Measurements from ENCODE around the gene PTPRR.
A peak's percentile ranks its signal among the peaks of the same experiment; 100 is the strongest.

PTPRR gene

DNA sequence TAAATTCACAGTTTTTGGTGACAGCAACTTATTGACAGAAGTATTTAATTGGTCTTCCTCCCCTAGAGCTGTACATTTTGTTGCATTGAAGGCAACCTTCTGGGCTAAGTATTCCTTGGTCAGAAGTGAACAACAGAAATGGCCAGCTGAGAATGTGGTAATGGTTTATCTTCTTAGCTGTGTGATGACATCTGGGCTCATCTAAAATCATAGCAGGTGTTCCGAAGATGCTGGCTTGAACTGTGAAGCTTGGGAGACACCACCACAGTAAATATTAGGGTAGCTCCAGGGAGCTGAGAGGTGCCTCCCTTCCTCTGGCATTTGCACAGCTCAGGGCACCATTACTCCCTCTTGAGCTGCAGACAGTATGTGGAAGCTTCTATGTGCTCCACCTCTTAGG is 279.6 kb downstream of the PTPRR start:
- Mint-ChIP-seq H3K9me3 (no peaks in the 10 kb centered on the region), H3K27ac (no peak overlapping the region), H3K27me3 (ENCODE audit: low read depth) (peaks cover 4% of the 10 kb centered on the region), H3K4me1 (ENCODE audit: low read depth) (peaks cover under 1% of the 10 kb centered on the region), H3K4me3 (no peak overlapping the region), H3K36me3 (ENCODE audit: low read depth) (no peaks in the 10 kb centered on the region)

DNA sequence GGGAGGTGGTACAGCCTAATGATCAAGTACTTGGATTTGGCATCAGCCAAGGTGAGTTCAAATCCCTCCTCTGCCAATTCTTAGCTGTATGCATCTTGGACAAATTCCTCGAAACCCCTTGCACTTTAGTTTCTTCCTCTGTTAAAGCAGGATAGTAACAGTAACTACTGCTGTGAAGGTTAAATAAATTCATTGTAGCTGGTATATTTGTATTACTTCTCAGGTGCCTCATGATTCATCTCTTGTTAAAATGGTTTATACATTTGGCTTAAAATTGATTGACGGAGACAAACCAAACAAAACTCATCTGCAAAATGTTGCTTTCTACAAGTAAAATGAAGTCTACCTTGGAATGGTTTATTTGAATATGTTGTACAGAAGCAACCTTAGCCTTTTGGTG is 281.0 kb downstream of the PTPRR start:
- no peaks in the 10 kb centered on the region for H3K36me3 Mint-ChIP-seq (ENCODE audit: low read depth)
- no peak overlapping the region for H3K4me3 Mint-ChIP-seq
- H3K4me1 Mint-ChIP-seq (ENCODE audit: low read depth) = no peaks in the 10 kb centered on the region
- H3K27ac Mint-ChIP-seq = no peak overlapping the region
- peaks cover 3% of the 10 kb centered on the region for H3K27me3 Mint-ChIP-seq (ENCODE audit: low read depth)
- H3K9me3 Mint-ChIP-seq = no peaks in the 10 kb centered on the region

DNA sequence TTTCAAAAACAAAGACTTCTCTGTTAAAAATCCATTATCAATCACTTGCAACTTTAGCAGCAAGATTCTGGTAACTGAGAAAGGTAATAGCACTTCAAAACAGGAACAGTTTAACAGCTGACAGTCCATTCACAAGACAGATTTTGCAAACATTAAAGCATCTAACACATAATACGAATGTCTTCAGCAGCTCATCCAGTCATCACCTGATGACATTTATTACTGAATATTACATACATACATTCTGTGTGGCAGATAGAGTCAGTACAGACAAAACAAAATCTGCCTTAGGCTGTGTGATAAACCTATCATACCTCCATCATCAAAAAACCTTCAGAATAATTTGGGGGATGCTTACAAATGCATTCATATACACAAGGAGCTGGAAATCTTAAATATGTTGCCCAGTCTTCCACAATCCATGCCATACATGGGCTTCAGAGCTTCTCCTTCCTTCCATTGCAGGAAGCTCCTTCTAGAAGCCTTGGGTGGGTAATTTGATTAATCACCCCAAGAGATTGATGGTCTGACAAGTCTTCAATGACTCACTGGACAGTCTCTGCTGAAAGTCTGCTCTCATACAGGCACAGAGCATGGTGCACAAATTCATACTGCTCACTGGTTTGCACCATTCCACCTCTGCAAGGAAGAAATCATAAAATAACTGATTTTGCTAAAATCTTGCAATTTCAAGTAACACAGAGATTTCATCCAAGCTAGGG is 281.7 kb downstream of the PTPRR start:
- no peak overlapping the region for H3K27ac Mint-ChIP-seq

GRCh38 chr12:70637303-70638085 is 283.0 kb downstream of the PTPRR start, which contains the start of gene PTPRB:
PTPRB (minus strand) TSS chr12:70637429; CDS start chr12:70637395, 34 bp downstream.
- no peaks in the 10 kb centered on the region for H3K36me3 Mint-ChIP-seq (ENCODE audit: low read depth)
- H3K27ac Mint-ChIP-seq = no peak within 1 kb of the TSS
- no peaks in the 10 kb centered on the region for H3K9me3 Mint-ChIP-seq
- H3K27me3 Mint-ChIP-seq (ENCODE audit: low read depth) = peaks cover 3% of the 10 kb centered on the region
- H3K4me1 Mint-ChIP-seq (ENCODE audit: low read depth) = no peaks in the 10 kb centered on the region
- H3K4me3 Mint-ChIP-seq = no peak within 1 kb of the TSS

More for the DNA sequence above, 281.7 kb downstream of the PTPRR start:
- no peaks in the 10 kb centered on the region for H3K4me1 Mint-ChIP-seq (ENCODE audit: low read depth)
- H3K36me3 Mint-ChIP-seq (ENCODE audit: low read depth) = no peaks in the 10 kb centered on the region
- no peaks in the 10 kb centered on the region for H3K9me3 Mint-ChIP-seq
- no peak overlapping the region for H3K4me3 Mint-ChIP-seq
- H3K27me3 Mint-ChIP-seq (ENCODE audit: low read depth) = peaks cover 3% of the 10 kb centered on the region

DNA sequence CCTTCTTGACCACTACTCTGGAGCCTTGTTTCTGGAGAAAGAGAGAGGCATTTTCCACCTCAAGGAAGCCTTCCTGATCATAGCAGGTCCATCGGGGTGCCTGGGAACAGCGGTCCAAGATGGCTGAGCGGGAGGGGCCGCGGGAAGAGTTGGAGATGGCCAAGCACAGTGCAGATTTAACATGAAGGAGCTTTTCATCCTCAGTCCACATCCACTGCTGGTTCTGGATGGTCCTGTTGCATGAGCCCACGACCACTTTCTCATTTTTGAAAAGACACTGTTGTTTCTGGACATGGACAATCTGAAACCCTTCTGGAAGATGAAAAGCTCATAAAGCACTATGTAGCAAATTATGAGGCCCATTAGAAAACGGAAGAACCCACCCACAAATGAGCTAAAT is 284.8 kb downstream of the PTPRR start:
- Mint-ChIP-seq H3K9me3 (no peaks in the 10 kb centered on the region), H3K36me3 (ENCODE audit: low read depth) (no peaks in the 10 kb centered on the region), H3K27me3 (ENCODE audit: low read depth) (no peaks in the 10 kb centered on the region), H3K4me3 (no peak overlapping the region), H3K27ac (no peak overlapping the region), H3K4me1 (ENCODE audit: low read depth) (no peaks in the 10 kb centered on the region)

DNA sequence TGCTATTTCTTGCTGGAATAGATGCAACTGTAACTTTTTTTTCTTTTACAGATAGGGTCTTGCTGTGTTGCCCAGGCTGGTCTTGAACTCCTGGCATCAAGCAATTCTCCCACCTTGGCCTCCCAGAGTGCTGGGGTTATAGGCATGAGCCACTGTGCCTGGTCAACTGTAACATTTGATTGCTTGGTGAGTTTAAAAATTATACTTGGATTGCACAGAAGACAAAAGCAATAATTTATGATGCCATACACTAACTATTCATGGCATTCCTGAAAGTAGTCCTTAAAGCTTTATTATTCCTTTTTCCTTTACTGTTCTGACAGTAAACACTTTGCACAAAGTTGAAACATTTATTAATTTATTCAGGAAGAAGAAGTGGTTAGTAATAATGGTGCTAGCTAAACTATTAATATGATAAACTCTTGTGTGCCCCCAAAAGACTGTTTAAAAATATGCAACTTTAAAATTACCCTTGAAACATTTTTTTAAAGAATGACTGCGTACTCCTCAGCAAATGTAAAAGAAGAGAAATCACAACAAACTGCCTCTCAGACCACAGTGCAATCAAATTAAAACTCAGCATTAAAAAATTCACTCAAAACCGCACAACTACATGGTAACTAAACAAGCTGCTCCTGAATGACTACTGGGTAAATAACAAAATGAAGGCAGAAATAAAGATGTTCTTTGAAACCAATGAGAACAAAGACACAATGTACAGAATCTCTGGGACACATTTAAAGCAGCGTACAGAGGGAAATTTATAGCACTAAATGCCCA is 291.6 kb downstream of the PTPRR start:
- H3K4me1 Mint-ChIP-seq (ENCODE audit: low read depth) = no peaks in the 10 kb centered on the region

DNA sequence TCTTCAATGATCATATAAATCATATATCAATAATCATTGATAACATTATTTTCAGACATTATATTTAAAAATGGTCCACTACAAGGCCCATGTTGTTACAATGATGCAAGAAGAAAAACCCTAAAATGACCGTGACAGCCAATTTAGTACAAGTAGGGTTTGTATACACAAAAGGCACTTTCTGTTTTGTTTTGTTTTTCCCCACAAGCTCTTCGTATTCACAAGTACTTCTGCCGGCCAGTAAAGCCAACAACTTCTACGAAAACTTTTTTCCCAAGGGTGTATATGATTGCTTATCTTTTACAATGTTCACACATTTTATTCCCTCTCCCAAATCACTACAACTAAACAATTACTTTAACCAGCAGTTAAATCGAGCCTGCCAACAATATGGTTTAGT is 292.9 kb downstream of the PTPRR start:
- Mint-ChIP-seq H3K27ac (no peak overlapping the region), H3K9me3 (no peaks in the 10 kb centered on the region), H3K4me3 (no peak overlapping the region), H3K36me3 (ENCODE audit: low read depth) (no peaks in the 10 kb centered on the region), H3K27me3 (ENCODE audit: low read depth) (no peaks in the 10 kb centered on the region), H3K4me1 (ENCODE audit: low read depth) (no peaks in the 10 kb centered on the region)

More for the DNA sequence above, 291.6 kb downstream of the PTPRR start:
- no peak overlapping the region for H3K4me3 Mint-ChIP-seq
- no peaks in the 10 kb centered on the region for H3K36me3 Mint-ChIP-seq (ENCODE audit: low read depth)
- H3K27me3 Mint-ChIP-seq (ENCODE audit: low read depth) = no peaks in the 10 kb centered on the region
- no peak overlapping the region for H3K27ac Mint-ChIP-seq
- no peaks in the 10 kb centered on the region for H3K9me3 Mint-ChIP-seq

- Mint-ChIP-seq H3K4me1 (ENCODE audit: low read depth) (no peaks in the 10 kb centered on the region), H3K9me3 (no peaks in the 10 kb centered on the region), H3K27ac (no peak overlapping the region), H3K36me3 (ENCODE audit: low read depth) (no peaks in the 10 kb centered on the region), H3K4me3 (no peak overlapping the region), H3K27me3 (ENCODE audit: low read depth) (no peaks in the 10 kb centered on the region)
Observed at GRCh38 chr12:70626180-70626579, 294.4 kb downstream of the PTPRR start.

- Mint-ChIP-seq H3K4me3 (no peak overlapping the region), H3K27me3 (ENCODE audit: low read depth) (no peaks in the 10 kb centered on the region), H3K9me3 (no peaks in the 10 kb centered on the region), H3K36me3 (ENCODE audit: low read depth) (no peaks in the 10 kb centered on the region), H3K4me1 (ENCODE audit: low read depth) (no peaks in the 10 kb centered on the region), H3K27ac (no peak overlapping the region)
Observed at GRCh38 chr12:70619471-70620152, 300.9 kb downstream of the PTPRR start.

DNA sequence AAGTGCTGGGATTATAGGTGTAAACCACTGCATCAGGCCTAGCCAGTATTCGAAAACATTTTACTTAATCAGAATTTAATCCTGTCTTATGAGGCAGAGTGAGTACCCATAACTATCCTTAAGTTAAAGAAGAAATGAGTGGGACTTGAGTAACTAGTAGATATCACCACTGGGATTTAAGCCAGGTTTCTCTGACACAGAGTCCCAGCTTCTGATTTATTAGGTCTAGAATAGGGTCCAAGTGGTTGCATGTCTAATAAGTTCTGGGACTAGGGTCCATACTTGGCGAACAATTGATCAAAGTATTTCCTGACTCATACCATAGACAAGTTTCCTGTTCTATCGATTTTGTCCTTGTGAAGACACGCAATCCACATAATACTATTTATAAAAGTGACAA is 302.2 kb downstream of the PTPRR start:
- no peaks in the 10 kb centered on the region for H3K36me3 Mint-ChIP-seq (ENCODE audit: low read depth)
- no peak overlapping the region for H3K27ac Mint-ChIP-seq
- peaks cover 5% of the 10 kb centered on the region for H3K27me3 Mint-ChIP-seq (ENCODE audit: low read depth)
- no peaks in the 10 kb centered on the region for H3K9me3 Mint-ChIP-seq
- H3K4me1 Mint-ChIP-seq (ENCODE audit: low read depth) = no peaks in the 10 kb centered on the region
- H3K4me3 Mint-ChIP-seq = no peak overlapping the region

GRCh38 chr12:70617450-70617849 is 303.1 kb downstream of the PTPRR start:
- Mint-ChIP-seq H3K4me3 (no peak overlapping the region), H3K36me3 (ENCODE audit: low read depth) (no peaks in the 10 kb centered on the region), H3K27ac (no peak overlapping the region), H3K27me3 (ENCODE audit: low read depth) (peaks cover 11% of the 10 kb centered on the region), H3K4me1 (ENCODE audit: low read depth) (no peaks in the 10 kb centered on the region), H3K9me3 (no peaks in the 10 kb centered on the region)

GRCh38 chr12:70615174-70615866 is 305.2 kb downstream of the PTPRR start:
- Mint-ChIP-seq H3K27ac (no peak overlapping the region), H3K36me3 (ENCODE audit: low read depth) (no peaks in the 10 kb centered on the region), H3K4me1 (ENCODE audit: low read depth) (no peaks in the 10 kb centered on the region), H3K27me3 (ENCODE audit: low read depth) (peaks cover 28% of the 10 kb centered on the region), H3K9me3 (no peaks in the 10 kb centered on the region), H3K4me3 (no peak overlapping the region)

DNA sequence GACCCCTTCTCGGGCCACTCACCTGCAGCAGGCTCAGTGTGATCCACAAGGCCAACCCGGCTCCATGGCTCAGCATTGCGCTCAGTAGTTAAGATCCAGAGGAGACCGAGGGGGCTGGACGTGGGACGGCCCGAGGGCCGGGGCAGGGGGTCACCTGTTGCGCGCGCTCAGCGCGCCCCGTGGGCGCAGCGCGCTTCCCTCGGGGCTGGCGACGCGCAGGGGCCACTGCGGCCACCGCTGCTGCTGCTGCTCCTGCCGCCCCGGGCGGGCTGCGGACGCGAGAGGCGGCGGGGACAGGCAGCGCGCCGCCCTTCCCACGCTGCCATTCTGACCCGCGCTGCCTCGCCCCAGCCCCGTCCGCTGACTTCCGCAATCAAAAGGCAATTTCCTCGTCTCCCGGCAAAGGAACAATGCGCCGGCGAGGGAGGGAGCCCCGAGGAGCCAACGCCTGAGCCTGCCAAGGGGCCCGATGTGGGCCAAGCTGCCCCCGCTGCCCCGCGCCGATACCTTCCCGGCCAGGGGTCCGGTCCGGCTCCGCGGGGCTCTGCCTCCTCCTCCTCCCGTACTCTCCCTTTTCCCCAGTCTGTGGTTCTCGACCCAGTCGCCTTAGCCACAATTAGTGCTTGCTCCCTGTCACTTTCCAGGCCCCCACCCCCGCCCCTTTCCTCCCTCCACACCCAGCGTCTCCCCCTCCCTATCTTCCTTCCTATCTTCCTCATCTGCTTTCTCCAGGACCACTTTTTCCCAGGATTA is 310.6 kb downstream of the PTPRR start:
- Mint-ChIP-seq H3K9me3 (no peaks in the 10 kb centered on the region), H3K27ac (no peak overlapping the region), H3K36me3 (ENCODE audit: low read depth) (no peaks in the 10 kb centered on the region), H3K4me3 (peak overlapping the region; percentile 50), H3K27me3 (ENCODE audit: low read depth) (peaks cover 51% of the 10 kb centered on the region), H3K4me1 (ENCODE audit: low read depth) (no peaks in the 10 kb centered on the region)

Measured in T-helper 1 cell treated with Interleukin-12 subunit alpha and Interleukin-12 subunit beta and Interleukin-4 antibody, amounts not matched to agents 30 μg/mL and 1 μg/mL, for 36 hours (primary cell).